ENCODE measurements around the gene DHRSX.
A peak's percentile ranks its signal among the peaks of the same experiment; 100 is the strongest.
"Not testable (repeated sequence)": the region's sequence is repeated elsewhere in the genome, so short reads cannot be mapped to it uniquely, and the experiment has no call there.

The DHRSX gene

DNA sequence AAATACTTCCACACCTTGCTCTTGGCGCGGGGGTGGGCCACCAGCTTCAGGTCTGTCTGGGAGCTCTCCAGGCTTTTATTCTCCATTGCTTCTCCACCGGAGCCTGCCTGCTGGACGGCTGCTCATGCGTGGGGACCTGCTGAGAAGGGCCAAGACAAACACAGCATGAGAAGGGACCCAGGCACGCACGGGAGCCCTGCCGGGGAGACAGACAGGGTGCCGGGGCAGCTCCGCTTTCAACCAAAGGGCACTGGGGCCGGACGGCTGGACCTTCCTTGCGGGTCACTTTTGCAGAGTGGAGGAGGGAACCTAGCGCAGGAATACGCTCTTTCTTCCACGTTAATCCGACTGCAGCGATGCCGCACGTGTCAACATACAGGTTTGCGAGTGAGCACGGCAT, 10.1 kb downstream of the DHRSX start:
- peaks cover 2% of the 10 kb centered on the region; the same call in 1 of the 2 replicates for H3K4me1 ChIP-seq (ENCODE audit: insufficient read depth, low read length)
- no peak overlapping the region for H3K9ac ChIP-seq (ENCODE audit: low read depth, low read length)
- H3K9me3 ChIP-seq (ENCODE audit: insufficient read depth, low read depth, low read length): no peaks in the 10 kb centered on the region
- no peak overlapping the region for H3K4me3 ChIP-seq (ENCODE audit: low read length)
- H3K36me3 ChIP-seq (ENCODE audit: insufficient read depth, low read depth, low read length): peaks cover 67% of the 10 kb centered on the region
- no peaks in the 10 kb centered on the region for H3K27me3 ChIP-seq (ENCODE audit: insufficient read depth, low read length)
- no peak overlapping the region for H3K27ac ChIP-seq (ENCODE audit: low read length)

- H3K36me3 ChIP-seq (ENCODE audit: insufficient read depth, low read depth, low read length): peaks cover 62% of the 10 kb centered on the region
- peaks cover 5% of the 10 kb centered on the region; the same call in 1 of the 2 replicates for H3K4me1 ChIP-seq (ENCODE audit: insufficient read depth, low read length)
- no peak overlapping the region for H3K4me3 ChIP-seq (ENCODE audit: low read length)
Observed at GRCh38 chrX:2489446-2490445, 11.0 kb downstream of the DHRSX start.

GRCh38 chrX:2488621-2489285, 12.0 kb downstream of the DHRSX start:
- H3K9me3 ChIP-seq (ENCODE audit: insufficient read depth, low read depth, low read length): no peaks in the 10 kb centered on the region
- H3K9ac ChIP-seq (ENCODE audit: low read depth, low read length): no peak overlapping the region
- no peak overlapping the region for H3K27ac ChIP-seq (ENCODE audit: low read length)
- no peak overlapping the region for H3K4me3 ChIP-seq (ENCODE audit: low read length)
- H3K4me1 ChIP-seq (ENCODE audit: insufficient read depth, low read length): peaks cover 5% of the 10 kb centered on the region; the same call in 1 of the 2 replicates
- peaks cover 62% of the 10 kb centered on the region for H3K36me3 ChIP-seq (ENCODE audit: insufficient read depth, low read depth, low read length)
- H3K27me3 ChIP-seq (ENCODE audit: insufficient read depth, low read length): no peaks in the 10 kb centered on the region

More at GRCh38 chrX:2489446-2490445, 11.0 kb downstream of the DHRSX start:
- H3K9ac ChIP-seq (ENCODE audit: low read depth, low read length): no peak overlapping the region
- H3K27ac ChIP-seq (ENCODE audit: low read length): no peak overlapping the region
- H3K9me3 ChIP-seq (ENCODE audit: insufficient read depth, low read depth, low read length): no peaks in the 10 kb centered on the region
- H3K27me3 ChIP-seq (ENCODE audit: insufficient read depth, low read length): no peaks in the 10 kb centered on the region

- Histone ChIP-seq H3K4me1 (ENCODE audit: insufficient read depth, low read length) (peaks cover 5% of the 10 kb centered on the region; the same call in 1 of the 2 replicates), H3K9ac (ENCODE audit: low read depth, low read length) (no peak overlapping the region), H3K36me3 (ENCODE audit: insufficient read depth, low read depth, low read length) (peaks cover 62% of the 10 kb centered on the region), H3K4me3 (ENCODE audit: low read length) (no peak overlapping the region), H3K9me3 (ENCODE audit: insufficient read depth, low read depth, low read length) (no peaks in the 10 kb centered on the region), H3K27me3 (ENCODE audit: insufficient read depth, low read length) (no peaks in the 10 kb centered on the region), H3K27ac (ENCODE audit: low read length) (no peak overlapping the region)
Observed at GRCh38 chrX:2487366-2487765, 13.4 kb downstream of the DHRSX start.

GRCh38 chrX:2486476-2487133, 14.2 kb downstream of the DHRSX start:
- Histone ChIP-seq H3K4me1 (ENCODE audit: insufficient read depth, low read length) (peaks cover 5% of the 10 kb centered on the region; the same call in 1 of the 2 replicates), H3K36me3 (ENCODE audit: insufficient read depth, low read depth, low read length) (peaks cover 56% of the 10 kb centered on the region), H3K4me3 (ENCODE audit: low read length) (no peak overlapping the region), H3K27me3 (ENCODE audit: insufficient read depth, low read length) (no peaks in the 10 kb centered on the region), H3K9me3 (ENCODE audit: insufficient read depth, low read depth, low read length) (no peaks in the 10 kb centered on the region), H3K27ac (ENCODE audit: low read length) (no peak overlapping the region), H3K9ac (ENCODE audit: low read depth, low read length) (no peak overlapping the region)

GRCh38 chrX:2485789-2486345, 14.9 kb downstream of the DHRSX start:
- peaks cover 5% of the 10 kb centered on the region; the same call in 1 of the 2 replicates for H3K4me1 ChIP-seq (ENCODE audit: insufficient read depth, low read length)
- H3K9me3 ChIP-seq (ENCODE audit: insufficient read depth, low read depth, low read length): no peaks in the 10 kb centered on the region
- no peak overlapping the region for H3K4me3 ChIP-seq (ENCODE audit: low read length)
- H3K27ac ChIP-seq (ENCODE audit: low read length): no peak overlapping the region
- no peak overlapping the region for H3K9ac ChIP-seq (ENCODE audit: low read depth, low read length)
- peaks cover 50% of the 10 kb centered on the region for H3K36me3 ChIP-seq (ENCODE audit: insufficient read depth, low read depth, low read length)
- no peaks in the 10 kb centered on the region for H3K27me3 ChIP-seq (ENCODE audit: insufficient read depth, low read length)

DNA sequence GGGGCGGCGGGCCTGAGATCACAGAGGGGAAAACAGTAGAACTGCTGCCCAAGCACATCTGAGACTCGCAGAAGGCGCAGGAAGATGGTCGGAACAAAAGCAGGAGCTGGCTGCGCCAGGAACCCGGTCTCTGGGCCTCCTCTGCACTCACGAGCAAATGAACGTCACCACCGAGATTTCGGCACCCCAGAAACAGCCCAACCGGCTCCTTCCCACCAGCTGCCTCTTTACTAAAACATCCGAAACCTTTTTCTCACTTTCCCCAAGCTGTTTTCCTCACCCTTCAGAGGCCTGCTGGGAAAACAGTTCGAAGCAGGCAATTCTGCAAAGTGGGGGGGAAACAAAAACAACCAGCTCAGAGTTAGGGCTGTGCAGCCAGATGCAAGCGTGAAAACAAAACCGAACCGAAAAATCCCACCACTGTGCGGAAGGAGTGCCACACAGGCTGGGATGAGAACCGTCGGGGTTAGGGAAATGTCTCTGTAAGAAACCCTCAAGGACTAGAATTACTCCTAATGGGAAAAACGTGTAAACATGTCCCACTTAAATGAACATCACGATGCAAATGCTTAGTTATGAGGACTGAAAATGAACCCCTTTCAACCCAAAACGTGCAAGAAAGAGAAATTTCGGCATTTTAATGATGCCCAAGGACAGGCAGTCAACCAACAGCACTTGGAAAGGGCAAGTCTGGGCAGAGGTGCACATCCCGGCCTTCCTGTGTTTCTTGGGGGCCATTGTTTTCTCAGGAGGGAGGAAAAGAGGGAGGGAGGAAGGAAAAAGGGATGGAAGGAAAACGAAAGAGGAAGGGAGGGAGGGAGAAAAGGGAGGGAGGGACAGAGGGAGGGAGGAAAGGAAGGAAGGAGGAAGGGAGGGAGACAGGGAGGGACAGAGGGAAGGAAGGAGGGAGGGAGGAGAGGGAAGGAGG, 15.8 kb downstream of the DHRSX start:
- H3K27me3 ChIP-seq (ENCODE audit: insufficient read depth, low read length): no peaks in the 10 kb centered on the region
- peaks cover 5% of the 10 kb centered on the region; the same call in 1 of the 2 replicates for H3K4me1 ChIP-seq (ENCODE audit: insufficient read depth, low read length)
- no peaks in the 10 kb centered on the region for H3K9me3 ChIP-seq (ENCODE audit: insufficient read depth, low read depth, low read length)
- H3K9ac ChIP-seq (ENCODE audit: low read depth, low read length): peak overlapping the region; percentile 65; the same call in 1 of the 2 replicates
- H3K4me3 ChIP-seq (ENCODE audit: low read length): no peak overlapping the region
- H3K36me3 ChIP-seq (ENCODE audit: insufficient read depth, low read depth, low read length): peaks cover 43% of the 10 kb centered on the region
- H3K27ac ChIP-seq (ENCODE audit: low read length): peak overlapping the region; percentile 58

DNA sequence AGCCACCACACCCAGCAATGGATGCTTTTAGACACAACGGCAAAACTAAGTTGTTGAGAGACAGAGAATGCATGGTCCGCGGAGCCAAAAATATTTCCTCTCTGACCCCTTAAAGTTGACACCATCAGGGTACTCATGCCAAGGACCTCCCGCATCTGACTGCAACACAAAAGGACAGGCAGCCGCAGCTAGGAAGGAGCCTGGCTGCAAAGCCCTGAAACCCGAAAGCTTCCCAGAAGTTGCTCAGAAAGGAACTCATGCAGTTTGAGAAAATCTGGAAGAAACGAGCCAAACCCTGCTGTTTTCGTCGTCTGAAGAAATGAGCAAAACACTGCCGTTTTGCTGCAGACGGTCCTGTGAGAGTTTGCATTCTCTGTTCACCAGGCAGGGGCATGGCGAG, 16.5 kb downstream of the DHRSX start:
- H3K9ac ChIP-seq (ENCODE audit: low read depth, low read length): peak overlapping the region; percentile 65; the same call in 1 of the 2 replicates
- H3K27ac ChIP-seq (ENCODE audit: low read length): no peak overlapping the region

GRCh38 chrX:2483398-2484060, 17.2 kb downstream of the DHRSX start:
- Histone ChIP-seq H3K9me3 (ENCODE audit: insufficient read depth, low read depth, low read length) (no peaks in the 10 kb centered on the region), H3K27ac (ENCODE audit: low read length) (no peak overlapping the region), H3K4me3 (ENCODE audit: low read length) (no peak overlapping the region), H3K4me1 (ENCODE audit: insufficient read depth, low read length) (peaks cover 5% of the 10 kb centered on the region; the same call in 1 of the 2 replicates), H3K9ac (ENCODE audit: low read depth, low read length) (no peak overlapping the region), H3K27me3 (ENCODE audit: insufficient read depth, low read length) (no peaks in the 10 kb centered on the region), H3K36me3 (ENCODE audit: insufficient read depth, low read depth, low read length) (peaks cover 32% of the 10 kb centered on the region)

More for the DNA sequence above, 16.5 kb downstream of the DHRSX start:
- no peaks in the 10 kb centered on the region for H3K27me3 ChIP-seq (ENCODE audit: insufficient read depth, low read length)
- H3K36me3 ChIP-seq (ENCODE audit: insufficient read depth, low read depth, low read length): peaks cover 40% of the 10 kb centered on the region
- no peak overlapping the region for H3K4me3 ChIP-seq (ENCODE audit: low read length)
- H3K4me1 ChIP-seq (ENCODE audit: insufficient read depth, low read length): peaks cover 5% of the 10 kb centered on the region; the same call in 1 of the 2 replicates
- H3K9me3 ChIP-seq (ENCODE audit: insufficient read depth, low read depth, low read length): no peaks in the 10 kb centered on the region

DNA sequence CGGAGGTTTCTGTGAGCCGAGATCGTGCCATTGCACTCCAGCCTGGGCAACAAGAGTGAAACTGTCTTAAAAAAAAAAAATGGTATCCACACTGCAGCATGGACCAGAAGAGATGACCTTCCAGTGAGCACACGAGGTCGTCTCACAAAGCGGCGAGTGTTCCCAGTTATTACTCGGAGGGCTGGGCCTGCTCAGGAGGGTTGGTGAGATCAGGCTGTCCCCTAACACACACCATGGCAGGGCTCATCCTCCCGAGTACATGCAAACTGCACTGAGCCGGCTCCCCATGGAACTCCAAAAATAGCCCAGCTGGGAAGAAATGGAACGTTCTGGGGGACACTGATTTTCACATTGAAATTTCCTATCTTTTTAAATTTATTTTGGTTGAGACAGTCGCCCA, 19.2 kb downstream of the DHRSX start:
- H3K4me1 ChIP-seq (ENCODE audit: insufficient read depth, low read length); H3K27me3 ChIP-seq (ENCODE audit: insufficient read depth, low read length); H3K9ac ChIP-seq (ENCODE audit: low read depth, low read length); H3K27ac ChIP-seq (ENCODE audit: low read length); H3K9me3 ChIP-seq (ENCODE audit: insufficient read depth, low read depth, low read length); H3K4me3 ChIP-seq (ENCODE audit: low read length): not testable (repeated sequence)
- H3K36me3 ChIP-seq (ENCODE audit: insufficient read depth, low read depth, low read length): peaks cover 13% of the 10 kb centered on the region

Measured in iPS-20b (cell line).